ENCODE data around the gene GZMB.
"Not testable (repeated sequence)": the region's sequence is repeated elsewhere in the genome, so short reads cannot be mapped to it uniquely, and the experiment has no call there.

The GZMB gene

DNA sequence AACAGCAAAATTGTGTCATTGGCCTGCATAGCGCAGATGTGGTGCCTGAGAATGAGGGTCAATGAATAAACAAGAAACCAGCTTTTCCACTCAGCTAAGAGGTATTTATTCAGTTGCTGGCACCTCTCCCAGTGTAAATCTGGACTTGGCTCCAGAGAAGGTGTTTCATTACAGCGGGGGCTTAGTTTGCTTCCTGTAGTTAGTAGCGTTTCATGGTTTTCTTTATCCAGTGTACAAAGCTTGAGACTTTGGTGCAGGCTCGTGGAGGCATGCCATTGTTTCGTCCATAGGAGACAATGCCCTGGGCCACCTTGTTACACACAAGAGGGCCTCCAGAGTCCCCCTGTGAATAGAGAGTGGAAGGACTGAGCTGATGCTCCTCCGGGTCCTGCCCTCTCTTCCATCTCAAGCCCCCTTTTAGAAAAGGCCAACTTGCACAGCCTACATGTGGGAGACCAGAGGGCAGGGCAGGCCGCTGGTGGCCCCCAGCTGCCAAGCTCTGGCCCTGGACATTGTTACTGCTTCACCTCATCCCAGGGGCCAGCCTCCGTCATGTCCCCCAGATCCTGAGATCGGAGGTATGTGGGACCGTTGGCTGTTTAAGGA is 3.0 kb downstream of the GZMB start:
- DNase-seq: no peak

DNA sequence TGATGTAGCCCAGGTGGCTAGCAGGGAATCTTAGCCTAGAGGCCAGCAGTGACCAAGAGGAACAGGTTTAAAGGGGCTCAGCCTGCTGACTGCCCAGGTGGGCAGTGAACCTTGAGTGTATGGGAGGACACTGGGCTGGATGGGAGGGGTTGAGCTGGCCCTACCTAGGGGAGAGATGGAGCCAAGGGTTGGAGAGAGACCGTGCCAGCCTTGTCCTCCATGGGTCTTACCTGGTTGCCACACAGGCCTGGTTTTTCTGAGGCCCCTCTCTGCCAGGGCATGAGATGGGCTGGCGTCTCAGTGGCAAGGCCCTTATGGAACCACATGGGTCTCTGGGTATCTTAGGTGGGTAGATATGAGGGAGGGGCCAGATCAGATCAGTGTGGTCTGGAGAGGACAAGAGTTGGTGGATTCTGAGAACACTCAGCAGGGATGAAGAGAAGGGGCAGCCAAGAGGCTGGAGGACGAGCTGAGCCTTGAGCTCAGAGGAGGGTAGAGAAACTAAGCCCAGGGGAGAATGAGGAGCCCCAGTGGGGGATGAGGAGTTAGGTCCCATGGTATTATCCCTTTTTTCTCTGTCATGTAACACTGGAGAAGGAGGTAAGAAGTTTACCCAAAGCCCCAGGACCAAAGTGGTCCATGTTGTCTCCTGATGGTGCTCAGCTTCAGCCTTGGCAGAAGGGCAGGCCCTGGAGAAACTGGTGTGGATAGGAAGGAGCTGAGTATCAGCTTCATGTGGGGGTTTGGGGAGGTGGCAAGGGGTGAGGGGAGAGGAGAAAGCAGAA is 3.7 kb downstream of the GZMB start:
- DNase-seq: no peak

DNA sequence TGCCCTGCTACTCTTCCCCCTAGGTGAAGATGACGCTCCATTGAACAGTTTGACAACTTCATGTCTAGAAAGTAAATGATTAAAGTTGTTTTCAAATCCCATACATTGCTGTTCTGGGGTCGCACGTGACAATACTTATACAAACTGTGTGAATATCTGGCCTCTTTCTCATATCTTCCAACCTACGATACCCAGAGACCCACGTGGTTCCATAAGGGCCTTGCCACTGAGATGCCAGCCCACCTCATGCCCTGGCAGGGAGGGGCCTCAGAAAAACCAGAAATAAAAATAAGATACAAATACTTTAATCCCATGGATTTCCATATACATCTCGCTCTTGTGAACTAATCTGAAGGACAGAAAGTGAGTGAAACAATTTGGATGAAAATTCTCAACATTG is 4.5 kb downstream of the GZMB start:
- DNase-seq: no peak

DNA sequence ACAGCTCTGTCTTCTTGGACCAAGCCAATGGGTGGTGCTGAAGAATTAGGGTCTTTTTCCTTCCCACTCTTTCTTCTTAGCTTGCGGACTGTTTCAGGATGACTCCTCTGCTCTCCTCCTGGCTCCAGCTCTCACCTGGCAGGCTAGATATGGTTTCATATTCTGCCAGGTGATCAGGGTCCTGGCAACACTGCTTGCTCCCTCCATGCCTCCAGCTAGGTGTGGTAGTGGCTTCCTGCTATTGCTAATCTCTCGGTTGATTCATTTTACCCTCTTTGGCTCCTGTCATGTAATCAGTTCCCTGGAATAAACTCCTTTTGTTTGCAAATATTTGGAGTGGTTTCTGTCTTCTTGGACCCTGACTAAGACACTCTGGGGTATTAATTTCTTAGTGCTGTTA is 20.2 kb downstream of the GZMB start:
- DNase-seq: no peak

DNA sequence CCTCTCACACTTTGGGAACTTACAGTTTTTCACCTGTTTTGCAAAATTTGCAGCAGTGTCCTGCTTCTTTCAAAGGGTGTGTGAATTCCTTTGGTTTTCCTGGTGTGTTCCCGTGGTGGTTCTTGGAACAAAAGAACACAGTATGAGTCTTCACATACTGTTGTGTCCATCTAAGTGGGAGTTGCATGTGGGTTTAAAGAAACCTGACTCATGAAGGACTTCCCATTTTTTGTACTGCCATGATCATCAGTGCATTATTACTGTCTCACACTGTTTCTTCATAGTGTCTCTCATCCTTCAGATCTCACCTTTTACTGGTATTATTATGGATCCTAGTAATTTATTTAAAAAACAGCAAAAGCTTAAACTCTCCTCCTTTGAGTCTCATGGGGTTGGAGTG is 20.7 kb downstream of the GZMB start:
- DNase-seq: peak; percentile 24

DNA sequence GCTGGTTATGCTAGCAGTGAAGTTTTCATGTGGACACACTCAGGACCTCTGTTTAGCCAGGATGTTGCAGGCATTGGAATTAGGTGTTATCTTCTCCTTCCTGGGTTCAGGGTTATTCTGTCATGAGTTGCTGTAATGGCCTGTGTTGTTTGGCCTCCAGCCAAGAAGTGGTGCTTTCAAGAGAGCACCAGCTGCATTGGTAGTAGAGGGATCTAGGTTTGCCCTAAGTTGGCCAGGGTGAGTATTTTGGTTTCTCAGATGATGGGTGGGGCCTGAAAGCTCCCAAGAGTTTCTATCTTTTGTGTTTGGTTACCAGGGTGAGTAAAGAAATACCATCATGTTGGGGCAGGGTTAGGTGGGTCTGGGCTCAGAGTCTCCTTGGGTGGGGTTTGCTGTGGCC is 21.8 kb downstream of the GZMB start:
- DNase-seq: peak; percentile 49

DNA sequence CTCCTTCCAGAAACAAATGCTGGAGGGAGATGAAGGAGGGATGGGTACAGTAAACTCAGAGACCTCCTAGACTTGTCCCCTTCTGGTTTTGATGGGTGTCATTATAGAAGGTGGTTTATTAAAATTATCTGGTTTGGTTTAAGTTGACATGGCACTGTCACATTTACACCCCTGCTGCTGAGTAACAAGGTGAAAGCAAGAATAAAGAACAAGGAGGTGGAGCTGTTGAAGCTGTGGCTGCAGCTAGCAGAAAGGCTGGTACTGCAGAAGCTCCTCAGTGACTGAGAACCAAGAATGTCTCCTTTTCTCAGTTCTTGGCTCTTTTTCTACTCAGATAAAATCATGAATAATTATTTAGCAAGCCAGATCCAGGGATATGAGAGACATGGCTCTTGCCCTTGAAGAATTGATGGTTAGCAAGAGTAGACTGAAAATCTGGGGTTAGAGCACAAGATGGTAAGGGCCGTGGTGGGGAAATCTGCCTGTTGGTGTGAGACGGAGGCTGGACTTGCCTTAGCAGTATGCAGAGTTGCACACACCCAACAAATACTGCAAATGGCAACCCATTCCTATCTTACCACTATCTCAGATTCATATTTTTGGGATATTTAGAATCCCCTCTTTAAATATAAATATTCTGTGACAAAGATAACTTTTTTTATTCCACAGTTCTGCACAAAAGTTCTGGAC is 24.2 kb downstream of the GZMB start, which contains the start of gene GZMH:
Gene GZMH, minus strand, starts transcription at position 31 of the 690 bp plus-strand sequence. CDS start 72 bp downstream, outside the sequence.
- no peak for DNase-seq

GRCh38 chr14:24607635-24608514 is 26.1 kb downstream of the GZMB start:
- peak; percentile 44 for DNase-seq

- peak; percentile 41 for DNase-seq
These were observed 26.9 kb downstream of the GZMB start for GRCh38 chr14:24607081-24607480.

DNA sequence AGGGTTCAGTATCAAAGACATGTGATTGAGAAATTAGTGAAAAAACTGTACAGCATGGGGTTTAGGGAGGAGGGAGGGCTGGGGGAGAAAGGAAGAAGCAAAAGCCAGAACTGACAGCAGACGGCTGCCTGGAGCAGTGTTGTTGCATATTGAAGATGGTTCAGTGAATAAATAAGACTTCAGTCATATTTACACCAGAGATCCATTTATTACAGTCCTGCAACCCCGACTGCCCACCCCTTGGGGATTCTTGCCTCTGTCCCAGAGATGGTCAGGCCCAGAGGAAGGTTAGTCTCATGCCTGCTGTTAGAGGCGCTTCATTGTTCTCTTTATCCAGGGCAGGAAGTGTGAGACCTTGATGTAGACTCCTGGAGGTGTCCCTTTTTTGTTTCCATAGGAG is 27.7 kb downstream of the GZMB start:
- DNase-seq: peak; percentile 35

GRCh38 chr14:24605435-24606190 is 28.4 kb downstream of the GZMB start:
- peak; percentile 76 for DNase-seq

DNA sequence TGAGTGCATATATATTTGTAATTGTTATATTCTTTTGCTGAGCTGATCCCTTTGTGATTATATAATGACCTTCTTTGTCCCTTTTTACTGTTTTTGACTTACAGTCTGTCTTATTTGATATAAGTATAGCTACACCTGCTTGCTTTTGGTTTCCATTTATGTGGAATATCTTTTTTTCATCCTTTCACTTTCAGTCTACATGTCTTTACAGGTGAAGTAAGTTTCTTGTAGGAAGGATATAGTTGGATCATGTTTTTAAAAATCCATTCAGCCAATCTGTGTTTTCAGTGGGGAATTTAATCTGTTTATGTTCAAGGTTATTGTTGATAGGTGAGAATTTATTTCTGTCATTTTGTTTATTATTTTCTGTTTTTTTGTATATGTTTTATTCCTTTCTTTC is 36.6 kb downstream of the GZMB start:
- no peak for DNase-seq

- DNase-seq: no peak
These were observed 38.7 kb downstream of the GZMB start for GRCh38 chr14:24595073-24595808.

- DNase-seq: not testable (repeated sequence)
These were observed 43.0 kb downstream of the GZMB start for GRCh38 chr14:24591004-24591403.

- not testable (repeated sequence) for DNase-seq
These were observed 49.6 kb downstream of the GZMB start for GRCh38 chr14:24584402-24584801.

Measured in hematopoietic multipotent progenitor cell treated with erythropoietin and hydrocortisone succinate and interleukin-3 and kit ligand, for 4 days (in vitro differentiated cells).